NCI-H82 (cell line): ENCODE results near the gene NPHS1.
"Not testable (repeated sequence)": the region's sequence is repeated elsewhere in the genome, so short reads cannot be mapped to it uniquely, and the experiment has no call there.

Experiments
- DNase-seq: peaks from one replicate; lab custom pipeline; 2025; lab: John Stamatoyannopoulos, UW

The NPHS1 gene

GRCh38 chr19:35848919-35849505 lies 3.3 kb downstream of the NPHS1 start:
- DNase-seq: no peak

- DNase-seq: no peak
Measured at GRCh38 chr19:35848486-35848885, 3.8 kb downstream of the NPHS1 start.

- DNase-seq: no peak
Measured at GRCh38 chr19:35847911-35848310, 4.4 kb downstream of the NPHS1 start.

GRCh38 chr19:35846038-35846668 lies 6.2 kb downstream of the NPHS1 start:
- peak; percentile 34 for DNase-seq

GRCh38 chr19:35845215-35846037 lies 6.9 kb downstream of the NPHS1 start:
- DNase-seq: peak; percentile 75

GRCh38 chr19:35844482-35845214 lies 7.7 kb downstream of the NPHS1 start:
- DNase-seq: no peak

DNA sequence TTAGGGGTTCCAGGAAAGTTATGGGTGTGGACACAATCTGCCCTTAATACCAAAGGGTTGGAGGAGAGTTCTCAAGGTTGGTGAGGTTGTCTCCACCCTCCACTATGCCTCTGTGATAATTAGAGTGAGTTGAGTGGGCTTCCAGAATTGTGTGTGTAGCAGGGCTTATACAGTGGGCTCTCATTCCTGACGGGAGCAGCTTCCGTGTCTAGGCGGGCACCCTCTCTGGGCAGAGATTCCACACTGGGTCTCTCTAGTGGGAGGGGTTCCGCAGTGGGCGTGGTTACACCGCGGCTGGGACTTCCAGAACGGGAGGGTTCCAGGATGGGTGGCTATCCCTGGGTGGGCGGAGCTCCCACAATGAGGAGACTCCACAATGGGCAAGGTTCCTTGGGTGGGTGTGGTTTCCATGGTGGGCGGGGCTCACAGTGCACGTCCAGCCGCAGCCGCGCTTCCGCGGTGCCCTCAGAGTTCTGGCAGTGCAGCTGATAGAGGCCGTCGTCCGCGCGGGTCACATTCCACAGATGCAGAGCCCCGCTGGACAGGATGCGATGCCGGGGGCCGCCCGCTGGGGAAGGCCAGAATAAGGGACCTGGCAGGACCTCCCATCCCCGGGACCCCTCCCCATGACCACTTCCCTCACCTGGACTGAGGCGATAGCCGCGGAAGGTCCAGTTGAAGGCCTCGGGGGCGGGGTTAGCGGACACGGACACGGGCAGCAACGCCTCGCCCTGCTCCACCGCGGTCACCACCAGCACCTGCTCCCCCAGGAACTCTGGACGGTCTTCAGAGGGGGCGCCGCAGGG lies 8.4 kb downstream of the NPHS1 start:
- DNase-seq: peak; percentile 81

- no peak for DNase-seq
Measured at GRCh38 chr19:35842666-35843272, 9.5 kb downstream of the NPHS1 start.

DNA sequence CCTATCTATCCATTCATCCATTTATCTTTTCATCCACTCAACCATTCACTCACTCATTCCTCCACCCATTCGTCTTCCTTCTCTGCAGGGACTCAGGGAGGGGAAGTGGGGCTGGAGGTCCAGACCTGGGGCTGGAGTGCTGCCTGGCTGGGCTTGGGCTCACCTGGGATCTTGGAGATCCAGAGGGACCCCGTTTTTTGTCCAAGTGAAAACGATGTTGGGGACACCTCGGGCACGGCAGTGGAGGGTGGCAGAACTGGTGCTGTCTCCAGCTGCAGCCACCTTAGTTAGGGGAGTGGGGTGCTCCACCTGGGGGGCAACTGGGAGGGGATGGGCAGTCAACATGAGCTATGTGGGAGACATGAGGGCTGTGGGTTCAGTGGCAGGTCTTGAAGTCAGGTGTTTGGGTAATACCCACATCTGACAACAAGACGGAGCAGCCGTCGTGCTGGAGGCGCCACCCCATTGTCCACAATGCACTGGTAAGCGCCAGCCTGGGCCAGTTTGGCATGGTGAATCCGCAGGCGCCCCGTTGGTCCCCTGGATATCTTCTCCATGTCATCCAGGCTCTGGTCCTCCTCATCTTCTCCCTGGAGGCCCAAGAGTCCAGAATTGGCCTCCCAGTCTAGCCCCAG lies 10.2 kb downstream of the NPHS1 start:
- DNase-seq: no peak

- not testable (repeated sequence) for DNase-seq
Measured at GRCh38 chr19:35836096-35836495, 16.2 kb downstream of the NPHS1 start.

GRCh38 chr19:35833972-35834371 lies 18.3 kb downstream of the NPHS1 start:
- DNase-seq: no peak

DNA sequence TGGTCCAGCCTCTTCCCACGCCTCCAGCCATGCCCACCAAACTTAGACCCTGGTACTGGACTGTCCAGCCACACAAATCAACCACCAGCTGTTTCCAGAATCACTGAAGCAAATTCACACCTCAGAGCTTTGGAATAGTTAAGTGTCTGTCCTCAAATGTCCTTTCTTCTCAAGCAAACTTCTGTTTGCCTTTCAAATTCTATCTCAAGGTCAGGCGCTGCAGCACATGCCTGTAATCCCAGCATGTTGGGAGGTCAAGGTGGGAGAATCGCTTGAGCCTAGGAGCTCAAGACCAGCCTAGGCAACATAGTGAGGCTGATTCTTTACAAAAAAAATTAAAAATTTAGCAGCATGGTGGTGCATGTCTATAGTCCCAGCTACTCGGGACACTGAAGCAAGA lies 20.2 kb downstream of the NPHS1 start:
- DNase-seq: no peak

- DNase-seq: no peak
Measured at GRCh38 chr19:35830986-35831385, 21.3 kb downstream of the NPHS1 start.

- no peak for DNase-seq
Measured at GRCh38 chr19:35828692-35829301, 23.5 kb downstream of the NPHS1 start.

- DNase-seq: no peak
Measured at GRCh38 chr19:35824150-35824549, 28.2 kb downstream of the NPHS1 start.

DNA sequence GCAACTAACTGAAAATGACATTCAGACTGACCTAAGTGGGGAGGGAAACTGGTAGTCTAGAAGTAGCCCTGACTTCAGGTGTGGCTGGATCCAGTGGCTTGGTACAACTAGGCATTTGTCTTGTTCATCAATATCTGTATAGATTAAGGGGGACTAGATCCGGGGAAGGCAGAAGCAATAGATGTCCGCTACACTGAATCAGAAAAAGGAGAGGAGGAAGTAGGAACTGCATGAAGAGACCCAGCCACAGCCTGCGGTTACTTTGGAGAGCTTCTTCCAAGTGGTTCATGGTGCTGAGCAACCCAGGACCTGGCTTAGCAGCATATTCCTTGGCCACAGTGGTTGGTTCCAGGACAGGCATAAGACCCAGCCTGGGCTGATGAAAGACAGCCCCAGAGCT lies 29.7 kb downstream of the NPHS1 start:
- DNase-seq: no peak

DNA sequence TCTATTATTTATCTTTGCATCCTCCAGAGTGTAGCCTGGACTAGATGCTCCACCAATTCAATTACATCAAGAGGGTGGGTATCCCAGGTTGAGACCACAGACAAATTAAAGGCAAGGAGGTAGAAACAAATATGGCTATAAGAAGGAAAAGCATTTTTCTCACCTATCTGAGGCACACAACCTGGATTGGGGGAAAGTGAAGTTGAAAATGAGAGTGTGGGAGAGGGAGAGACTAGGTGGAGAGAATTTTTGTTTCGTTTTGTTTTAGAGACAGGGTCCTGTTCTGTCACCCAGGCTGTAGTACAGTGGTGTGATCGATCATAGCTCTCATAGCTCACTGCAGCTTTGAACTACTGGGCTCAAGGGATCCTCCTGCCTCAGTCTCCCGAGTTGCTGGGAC lies 33.9 kb downstream of the NPHS1 start:
- no peak for DNase-seq

DNA sequence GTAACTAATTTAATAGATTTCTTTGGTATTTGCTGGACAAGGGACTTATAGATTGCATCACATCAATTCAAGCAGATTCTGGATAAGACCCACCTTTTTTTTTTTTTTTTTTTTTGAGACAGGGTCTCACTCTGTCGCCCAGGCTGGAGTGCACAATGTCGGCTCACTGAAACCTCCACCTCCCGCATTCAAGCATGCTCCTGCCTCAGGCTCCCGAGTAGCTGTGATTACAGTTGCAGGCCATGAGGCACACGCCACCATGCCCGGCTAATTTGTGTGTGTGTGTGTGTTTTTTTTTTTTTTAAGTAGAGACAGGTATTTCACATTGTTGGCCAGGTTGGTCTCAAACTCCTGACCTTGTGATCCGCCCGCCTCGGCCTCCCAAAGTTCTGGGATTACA lies 35.5 kb downstream of the NPHS1 start:
- DNase-seq: no peak

DNA sequence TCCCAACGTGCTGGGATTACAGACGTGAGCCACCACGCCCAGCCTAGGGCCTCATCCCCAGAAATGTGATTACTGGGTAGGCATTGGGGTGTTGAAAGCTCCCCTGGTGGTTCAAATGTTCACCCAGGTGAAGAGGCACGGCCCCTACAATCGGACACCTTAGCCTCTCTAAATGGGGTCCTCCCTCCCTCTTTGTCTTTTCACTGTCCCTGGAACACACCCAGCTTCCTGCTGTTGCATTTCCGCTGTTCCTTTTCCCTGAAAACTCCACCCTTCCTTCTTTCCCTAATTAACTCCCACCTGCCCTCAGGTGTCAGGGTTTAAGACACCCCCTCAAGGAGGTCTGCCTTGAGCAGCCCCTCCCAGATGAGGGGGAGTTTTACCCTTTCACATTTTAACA lies 36.0 kb downstream of the NPHS1 start:
- DNase-seq: no peak
